Nephron progenitor cell (in vitro differentiated cells): ENCODE results near the gene ABCC6.
"Not testable (repeated sequence)": the region's sequence is repeated elsewhere in the genome, so short reads cannot be mapped to it uniquely, and the experiment has no call there.

ENCODE experiments used
- DNase-seq: peaks from one replicate; pipeline ENCODE4 v3.0.0; 2021
- H3K27ac Mint-ChIP-seq: 2 replicates; pipeline ENCODE4 v1.8.0; 2021; ENCODE audit warnings: mild to moderate bottlenecking, moderate library complexity, mixed read lengths
- H3K27me3 Mint-ChIP-seq: 2 replicates; pipeline ENCODE4 v1.8.0; 2021; ENCODE audit warnings: mild to moderate bottlenecking, low read depth, mixed read lengths; ENCODE audit not compliant: poor library complexity
- H3K36me3 Mint-ChIP-seq: 2 replicates; pipeline ENCODE4 v1.8.0; 2021; ENCODE audit warnings: low read depth, mixed read lengths
- H3K4me1 Mint-ChIP-seq: 2 replicates; pipeline ENCODE4 v1.8.0; 2021; ENCODE audit warnings: mixed read lengths
- H3K4me3 Mint-ChIP-seq: 2 replicates; pipeline ENCODE4 v1.8.0; 2021; ENCODE audit warnings: mild to moderate bottlenecking, moderate library complexity, mixed read lengths
- H3K9me3 Mint-ChIP-seq: 2 replicates; pipeline ENCODE4 v1.8.0; 2021; ENCODE audit warnings: mild to moderate bottlenecking, moderate library complexity, mixed read lengths
- CTCF ChIP-seq: fragments of 200-600 bp; sonication (generic); IDR thresholded peaks from 2 replicates; pipeline ENCODE4 v1.5.0; 2021; ENCODE audit warnings: antibody characterized with exemption

ABCC6 gene

GRCh38 chr16:16150878-16151152, 72.5 kb downstream of the ABCC6 start:
- H3K4me3 Mint-ChIP-seq: no peak overlapping the region
- H3K27ac Mint-ChIP-seq: no peak overlapping the region
- no peaks in the 10 kb centered on the region for H3K9me3 Mint-ChIP-seq
- no peak for DNase-seq
- no peak for TF ChIP-seq CTCF
- H3K27me3 Mint-ChIP-seq: peaks cover 11% of the 10 kb centered on the region
- no peaks in the 10 kb centered on the region for H3K36me3 Mint-ChIP-seq
- peaks cover 5% of the 10 kb centered on the region for H3K4me1 Mint-ChIP-seq

DNA sequence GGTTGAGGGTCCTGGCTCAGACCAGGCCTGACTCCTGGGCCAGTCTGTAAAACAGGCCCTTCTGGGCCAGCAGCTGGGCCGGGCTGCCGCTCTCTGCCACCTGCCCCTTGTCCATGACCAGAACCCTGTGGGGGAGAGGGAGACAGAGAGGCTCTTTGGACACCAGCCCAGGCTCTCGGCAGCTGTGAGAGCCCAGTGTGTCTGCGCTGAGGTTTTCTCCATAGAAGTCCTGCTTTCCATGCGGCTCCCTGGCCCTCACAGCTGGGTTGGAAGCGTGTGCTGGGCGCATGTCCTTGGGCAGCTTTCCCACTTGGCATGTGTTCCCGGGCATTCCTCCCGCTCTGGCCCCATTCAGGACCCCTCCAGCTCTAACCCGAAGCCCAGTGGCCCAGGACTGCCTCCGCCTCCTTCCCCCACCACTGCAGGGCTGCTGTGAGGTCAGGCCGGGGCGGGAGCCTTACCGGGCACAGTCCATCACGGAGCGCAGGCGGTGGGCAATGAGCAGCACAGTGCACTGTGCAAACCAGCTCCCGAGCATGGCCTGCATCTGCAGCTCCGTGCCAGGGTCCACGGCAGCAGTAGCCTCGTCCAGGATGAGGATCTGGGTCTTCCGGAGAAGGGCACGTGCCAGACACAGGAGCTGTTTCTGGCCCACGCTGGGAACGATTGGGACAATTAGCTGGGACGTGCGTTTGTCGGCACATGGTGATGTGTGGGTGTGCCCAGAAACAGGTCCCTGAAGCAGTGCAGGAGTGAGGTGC, 73.0 kb downstream of the ABCC6 start:
- no peak for DNase-seq
- Mint-ChIP-seq H3K27ac (no peak overlapping the region), H3K9me3 (no peaks in the 10 kb centered on the region), H3K27me3 (peaks cover 8% of the 10 kb centered on the region), H3K4me1 (peaks cover 5% of the 10 kb centered on the region), H3K4me3 (no peak overlapping the region), H3K36me3 (no peaks in the 10 kb centered on the region)
- TF ChIP-seq CTCF: no peak

DNA sequence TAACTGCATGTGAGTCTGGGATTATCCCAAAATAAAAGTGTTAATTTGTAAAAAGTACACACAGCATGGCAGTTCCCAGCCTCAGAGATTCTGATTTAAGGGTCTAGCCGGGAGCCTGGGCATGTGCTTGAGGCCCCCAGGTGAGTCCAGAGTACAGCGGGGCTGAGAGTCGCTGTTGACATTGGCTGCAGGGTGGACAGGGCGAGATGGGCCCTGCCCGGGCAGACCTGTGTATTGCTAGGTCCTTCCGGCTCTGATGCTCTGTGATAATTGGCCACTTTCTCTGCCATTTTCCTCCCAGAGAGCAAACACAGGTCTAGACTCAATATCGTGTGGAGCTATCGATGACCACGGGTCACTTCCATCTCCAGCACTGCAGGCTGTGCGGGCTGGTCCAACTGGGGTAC, 73.6 kb downstream of the ABCC6 start:
- no peak overlapping the region for H3K4me3 Mint-ChIP-seq
- no peak for DNase-seq
- peaks cover 5% of the 10 kb centered on the region for H3K4me1 Mint-ChIP-seq
- H3K9me3 Mint-ChIP-seq: no peaks in the 10 kb centered on the region
- no peaks in the 10 kb centered on the region for H3K36me3 Mint-ChIP-seq
- TF ChIP-seq CTCF: no peak
- H3K27ac Mint-ChIP-seq: no peak overlapping the region
- H3K27me3 Mint-ChIP-seq: peaks cover 3% of the 10 kb centered on the region

GRCh38 chr16:16148755-16149154, 74.5 kb downstream of the ABCC6 start:
- H3K27ac Mint-ChIP-seq: no peak overlapping the region
- DNase-seq: no peak
- H3K4me1 Mint-ChIP-seq: peaks cover 5% of the 10 kb centered on the region
- H3K4me3 Mint-ChIP-seq: no peak overlapping the region
- H3K9me3 Mint-ChIP-seq: no peaks in the 10 kb centered on the region
- H3K36me3 Mint-ChIP-seq: no peaks in the 10 kb centered on the region
- no peak for TF ChIP-seq CTCF
- H3K27me3 Mint-ChIP-seq: peaks cover 3% of the 10 kb centered on the region

GRCh38 chr16:16148000-16148599, 75.2 kb downstream of the ABCC6 start:
- not testable (repeated sequence) for H3K4me1 Mint-ChIP-seq, H3K36me3 Mint-ChIP-seq, H3K9me3 Mint-ChIP-seq, H3K4me3 Mint-ChIP-seq, H3K27me3 Mint-ChIP-seq
- peak overlapping the region; percentile 71 for H3K27ac Mint-ChIP-seq
- DNase-seq: peak; percentile 16

DNA sequence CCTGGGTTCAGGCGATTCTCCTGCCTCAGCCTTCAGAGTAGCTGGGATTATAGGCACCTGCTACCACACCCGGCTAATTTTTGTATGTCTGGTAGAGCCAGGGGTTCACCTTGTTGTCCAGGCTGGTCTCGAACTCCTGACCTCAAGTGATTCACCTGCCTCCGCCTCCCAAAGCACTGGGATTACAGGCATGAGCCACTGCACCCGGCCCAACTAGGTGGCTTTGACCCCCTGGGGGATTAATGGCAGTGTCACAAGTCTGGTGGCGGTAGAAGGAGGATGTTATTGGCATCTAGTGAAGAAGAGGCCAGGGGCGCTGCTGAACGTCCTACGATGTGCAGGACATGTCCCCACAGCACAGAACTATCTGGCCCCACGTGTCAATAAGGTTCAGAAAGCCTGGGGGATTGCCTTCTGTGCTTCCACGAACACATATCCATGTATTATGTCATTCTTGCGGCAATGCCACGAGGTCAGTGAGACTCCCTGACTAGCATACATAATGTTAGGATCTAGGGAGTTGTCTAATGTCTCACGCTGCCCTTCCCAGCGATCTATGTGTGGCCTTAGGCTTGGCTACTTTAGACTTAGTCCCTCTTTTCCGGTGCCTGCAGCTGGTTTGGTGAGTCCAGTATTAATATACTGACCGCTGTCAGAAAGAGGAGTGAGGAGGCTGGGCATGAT, 75.8 kb downstream of the ABCC6 start:
- peaks cover 5% of the 10 kb centered on the region for H3K4me1 Mint-ChIP-seq
- H3K4me3 Mint-ChIP-seq: no peak overlapping the region
- no peak for DNase-seq
- peak overlapping the region; percentile 71 for H3K27ac Mint-ChIP-seq
- TF ChIP-seq CTCF: no peak
- no peaks in the 10 kb centered on the region for H3K9me3 Mint-ChIP-seq
- peaks cover 8% of the 10 kb centered on the region for H3K36me3 Mint-ChIP-seq
- peaks cover 3% of the 10 kb centered on the region for H3K27me3 Mint-ChIP-seq
